A549 (cell line): ENCODE measurements around the gene TMPRSS7. TPM values are rescaled to one million over a fixed set of nuclear protein-coding genes. Genes with fewer than 3 reads are reported as not detected.

Source experiments
- ATAC-seq, 2 experiments: fragments of 200-7000 bp in 1 of 2; fragments of >200 bp in 1 of 2; cut with Nextera tagmentation in 1 of 2; cut with Tn5 transposase in 1 of 2; 3 replicates each; pipeline versions ENCODE4 v1.8.0 to v1.9.1; 2018 to 2020; ENCODE audit warnings: mild to moderate bottlenecking in 1 of 2, moderate library complexity in 1 of 2
- CTCF ChIA-PET: fragments of 300-600 bp; sonication (Branson Sonifier 250); formaldehyde crosslinking; extraction: SDS; loops from one replicate; lab custom pipeline; 2021; ENCODE audit warnings: antibody characterized with exemption, inconsistent platforms; lab: Yijun Ruan, JAX
- POLR2A ChIA-PET: fragments of 350-600 bp; formaldehyde crosslinking; extraction: SDS; loops from one replicate; lab custom pipeline; 2021; ENCODE audit warnings: antibody characterized with exemption, inconsistent platforms; lab: Yijun Ruan, JAX
- DNase-seq, 2 experiments: peaks; one replicate each; pipeline versions ENCODE4 v3.0.0 to v3.0.0-alpha.2; 2011 to 2016; ENCODE audit warnings: low read depth in 1 of 2, low spot score in 1 of 2
- FAIRE-seq: peaks from 2 replicates; lab custom pipeline; 2011; peaks lifted over from hg19 to GRCh38; lab: Jason Lieb, UNC
- H3K27ac ChIP-seq, 2 experiments: fragments of >200 bp; sonication (Bioruptor Twin); formaldehyde crosslinking; 3 replicates each; pipeline ENCODE4 v1.5.1; 2016 to 2017
- H3K4me1 ChIP-seq: fragments of >200 bp; sonication (Bioruptor Twin); formaldehyde crosslinking; 3 replicates; pipeline ENCODE4 v1.6.1; 2016
- H3K4me2 ChIP-seq: fragments of >200 bp; sonication (Bioruptor Twin); formaldehyde crosslinking; 3 replicates; pipeline ENCODE4 v1.6.1; 2016
- H3K4me3 ChIP-seq: fragments of >200 bp; sonication (Bioruptor Twin); formaldehyde crosslinking; 3 replicates; pipeline ENCODE4 v1.5.1; 2016
- H3K9me3 ChIP-seq: fragments of >200 bp; sonication (Bioruptor Twin); formaldehyde crosslinking; 3 replicates; pipeline ENCODE4 v1.6.1; 2016
- CBX2 ChIP-seq: fragments of 200-600 bp; sonication (generic); IDR thresholded peaks from 2 replicates; pipeline ENCODE4 v1.6.1; 2016; ENCODE audit warnings: low read depth, mild to moderate bottlenecking, borderline replicate concordance
- CEBPB ChIP-seq, 2 experiments: fragments of >200 bp in 1 of 2; sonication (Bioruptor Twin) in 1 of 2; formaldehyde crosslinking in 1 of 2; IDR thresholded peaks; 2 replicates each; pipeline ENCODE4 v1.6.1; 2012 to 2016
- EHMT2 ChIP-seq: fragments of 200-600 bp; sonication (generic); IDR thresholded peaks from 2 replicates; pipeline ENCODE4 v1.6.1; 2016; ENCODE audit warnings: antibody characterized with exemption, low read depth, mild to moderate bottlenecking, moderate library complexity
- EP300 ChIP-seq, 2 experiments: fragments of >200 bp; sonication (Bioruptor Twin); formaldehyde crosslinking; IDR thresholded peaks; 2 replicates in 1 of 2; 3 replicates in 1 of 2; pipeline ENCODE4 v1.6.1; 2016 to 2017
- ESRRA ChIP-seq: fragments of 150-350 bp; IDR thresholded peaks from 2 replicates; pipeline ENCODE4 v1.6.1; 2014; ENCODE audit warnings: mild to moderate bottlenecking, low read length, borderline replicate concordance
- KDM1A ChIP-seq: fragments of 200-600 bp; sonication (generic); IDR thresholded peaks from 2 replicates; pipeline ENCODE4 v1.6.1; 2016; ENCODE audit warnings: low read depth, mild to moderate bottlenecking
- NR3C1 ChIP-seq: fragments of >200 bp; sonication (Bioruptor Twin); formaldehyde crosslinking; IDR thresholded peaks from 3 replicates; pipeline ENCODE4 v1.6.1; 2017
- PHF8 ChIP-seq: fragments of 200-600 bp; sonication (generic); IDR thresholded peaks from 2 replicates; pipeline ENCODE4 v1.6.1; 2016; ENCODE audit warnings: low read depth, mild to moderate bottlenecking, antibody characterized with exemption, moderate library complexity, borderline replicate concordance
- POLR2A ChIP-seq: IDR thresholded peaks from 2 replicates; pipeline ENCODE4 v1.6.1; 2012; ENCODE audit warnings: mild to moderate bottlenecking, low read length
- POLR2AphosphoS2 ChIP-seq: conservative IDR thresholded peaks from 2 replicates; pipeline ENCODE4 v1.6.1; 2012; ENCODE audit warnings: low read length, improper control_type of control experiment, inconsistent platforms
- RCOR1 ChIP-seq: fragments of 150-350 bp; IDR thresholded peaks from 2 replicates; pipeline ENCODE4 v1.6.1; 2014; ENCODE audit warnings: antibody characterized with exemption, low read length, low read depth
- RNF2 ChIP-seq: fragments of 200-600 bp; sonication (generic); IDR thresholded peaks from 2 replicates; pipeline ENCODE4 v1.6.1; 2016; ENCODE audit warnings: low read depth, mild to moderate bottlenecking, antibody characterized with exemption, moderate library complexity, borderline replicate concordance
- ZC3H11A ChIP-seq: fragments of 450-650 bp; IDR thresholded peaks from 2 replicates; pipeline ENCODE4 v1.6.1; 2014; ENCODE audit warnings: antibody characterized with exemption, mild to moderate bottlenecking
- ZFP36 ChIP-seq: fragments of 450-650 bp; IDR thresholded peaks from 2 replicates; pipeline ENCODE4 v1.6.1; 2014; ENCODE audit warnings: borderline replicate concordance; ENCODE audit not compliant: partially characterized antibody
- ZNF302 ChIP-seq: fragments of 250-450 bp; sonication (Bioruptor Pico); IDR thresholded peaks from 2 replicates; pipeline ENCODE4 v1.9.0; 2021; ENCODE audit warnings: inconsistent platforms, mild to moderate bottlenecking, moderate library complexity
- ZSCAN20 ChIP-seq: fragments of 250-450 bp; sonication (Bioruptor Pico); IDR thresholded peaks from 2 replicates; pipeline ENCODE4 v1.8.0; 2022; ENCODE audit warnings: mild to moderate bottlenecking, moderate library complexity
- WGBS: methylation state at CpG from one replicate; pipeline ENCODE4 v1.1.6; 2017; ENCODE audit errors: missing lambda C conversion rate; 5-methylcytosine and 5-hydroxymethylcytosine counted together
- polyA plus RNA-seq, 4 experiments: library from polyadenylated mRNA; depleted of rRNA in 3 of 4; stranded (reverse); fragments of >200 nt; fragmentation: RNase III in 1 of 4; extraction: RNeasy Plus Mini Kit Qiagen cat#74134 plus additional on column Dnase treatment in 1 of 4; gene quantifications; 2 replicates in 3 of 4; 3 replicates in 1 of 4; pipeline ENCODE4 v1.2.3, GENCODE V29; 2011 to 2017
- TF ChIP-seq, protein P1 (sequence below): fragments of >200 bp; sonication (Bioruptor Twin); formaldehyde crosslinking; IDR thresholded peaks from 3 replicates; pipeline ENCODE4 v1.6.1; 2016
- TF ChIP-seq, protein P2 (sequence below): IDR thresholded peaks from 2 replicates; pipeline ENCODE4 v1.6.1; 2012; ENCODE audit warnings: low read depth, borderline replicate concordance
- TF ChIP-seq, protein P3 (sequence below): IDR thresholded peaks from 2 replicates; pipeline ENCODE4 v1.6.1; 2012
- TF ChIP-seq, protein P4 (sequence below): fragments of 250-450 bp; sonication (Bioruptor Pico); IDR thresholded peaks from 2 replicates; pipeline ENCODE4 v1.5.0; 2020; ENCODE audit warnings: low read depth, mild to moderate bottlenecking, moderate library complexity
- TF ChIP-seq, protein P5 (sequence below): fragments of 250-450 bp; sonication (Bioruptor Pico); IDR thresholded peaks from 2 replicates; pipeline ENCODE4 v1.5.0; 2021; ENCODE audit warnings: mild to moderate bottlenecking, moderate library complexity, borderline replicate concordance

TMPRSS7 gene
- polyA plus RNA-seq, 2 of the 4 experiments (the other 2 are of a cell fraction): 0.04 to 0.09 TPM

DNA sequence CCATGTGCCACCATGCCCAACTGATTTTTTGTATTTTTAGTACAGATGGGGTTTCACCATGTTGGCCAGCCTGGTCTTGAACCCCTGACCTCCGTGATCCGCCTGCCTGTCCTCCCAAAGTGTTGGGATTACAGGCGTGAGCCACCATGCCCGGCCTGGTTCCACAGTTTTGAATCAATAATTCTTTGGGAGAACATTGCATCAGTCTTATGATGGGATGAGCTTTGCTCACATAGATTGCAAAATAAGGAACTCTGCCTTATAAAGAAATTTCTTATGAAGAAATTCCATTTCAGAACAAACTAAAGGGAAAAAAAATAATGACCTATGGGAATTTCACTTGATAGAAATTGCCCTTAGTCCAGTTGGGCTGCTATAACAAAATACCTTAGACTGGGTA lies 15.8 kb upstream of the TMPRSS7 start (continued):
- TF ChIP-seq ESRRA: no peak
- no peak for TF ChIP-seq EHMT2
- TF ChIP-seq RNF2: no peak

DNA sequence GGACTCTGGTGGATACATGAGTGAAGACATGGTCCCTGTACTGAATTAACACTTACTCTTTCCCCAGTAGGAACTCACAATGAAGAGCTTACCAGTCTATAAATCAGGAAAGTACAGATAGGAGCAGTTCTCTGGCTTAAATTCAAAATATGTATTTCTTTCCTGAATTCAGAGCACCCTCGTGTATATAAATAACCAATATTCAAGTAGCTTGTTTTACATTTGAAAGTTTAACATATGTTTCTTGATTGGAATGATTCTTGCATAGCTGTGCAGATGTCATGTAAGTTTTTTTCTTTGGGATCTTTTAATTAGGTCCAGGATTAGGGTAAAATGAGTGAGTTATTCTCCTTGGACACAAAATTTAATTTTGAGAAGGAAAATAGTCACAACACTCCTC lies 14.8 kb upstream of the TMPRSS7 start:
- CTCF ChIA-PET: interaction anchor here (2.4 to 12.2 kb wide), 2 partner anchors 23 to 31 kb away, joined by 8 to 113 read pairs; no protein-coding TSS in a partner anchor
- no peak overlapping the region for H3K4me3 ChIP-seq
- no peak for FAIRE-seq
- TF ChIP-seq PHF8: no peak
- TF ChIP-seq, protein P1, sequence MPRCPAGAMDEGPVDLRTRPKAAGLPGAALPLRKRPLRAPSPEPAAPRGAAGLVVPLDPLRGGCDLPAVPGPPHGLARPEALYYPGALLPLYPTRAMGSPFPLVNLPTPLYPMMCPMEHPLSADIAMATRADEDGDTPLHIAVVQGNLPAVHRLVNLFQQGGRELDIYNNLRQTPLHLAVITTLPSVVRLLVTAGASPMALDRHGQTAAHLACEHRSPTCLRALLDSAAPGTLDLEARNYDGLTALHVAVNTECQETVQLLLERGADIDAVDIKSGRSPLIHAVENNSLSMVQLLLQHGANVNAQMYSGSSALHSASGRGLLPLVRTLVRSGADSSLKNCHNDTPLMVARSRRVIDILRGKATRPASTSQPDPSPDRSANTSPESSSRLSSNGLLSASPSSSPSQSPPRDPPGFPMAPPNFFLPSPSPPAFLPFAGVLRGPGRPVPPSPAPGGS: no peak
- TF ChIP-seq ZNF302 (CRISPR knock-in tag): no peak
- no peak for TF ChIP-seq ZSCAN20 (CRISPR knock-in tag)
- TF ChIP-seq ZFP36: no peak
- TF ChIP-seq KDM1A: no peak
- TF ChIP-seq POLR2A: no peak
- TF ChIP-seq, protein P2, sequence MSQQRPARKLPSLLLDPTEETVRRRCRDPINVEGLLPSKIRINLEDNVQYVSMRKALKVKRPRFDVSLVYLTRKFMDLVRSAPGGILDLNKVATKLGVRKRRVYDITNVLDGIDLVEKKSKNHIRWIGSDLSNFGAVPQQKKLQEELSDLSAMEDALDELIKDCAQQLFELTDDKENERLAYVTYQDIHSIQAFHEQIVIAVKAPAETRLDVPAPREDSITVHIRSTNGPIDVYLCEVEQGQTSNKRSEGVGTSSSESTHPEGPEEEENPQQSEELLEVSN: no peak
- TF ChIP-seq CBX2: no peak
- no peak for TF ChIP-seq NR3C1
- TF ChIP-seq, all 56 proteins: peak for 0
- H3K4me2 ChIP-seq: no peak overlapping the region
- 63% methylated on average over 1 of the region's 1 CpG for WGBS
- no peaks in the 10 kb centered on the region for H3K4me1 ChIP-seq
- no peaks in the 10 kb centered on the region for H3K9me3 ChIP-seq
- POLR2A ChIA-PET: no interaction called here
- ATAC-seq (no peak), DNase-seq (no peak)
- no peak overlapping the region for H3K27ac ChIP-seq

DNA sequence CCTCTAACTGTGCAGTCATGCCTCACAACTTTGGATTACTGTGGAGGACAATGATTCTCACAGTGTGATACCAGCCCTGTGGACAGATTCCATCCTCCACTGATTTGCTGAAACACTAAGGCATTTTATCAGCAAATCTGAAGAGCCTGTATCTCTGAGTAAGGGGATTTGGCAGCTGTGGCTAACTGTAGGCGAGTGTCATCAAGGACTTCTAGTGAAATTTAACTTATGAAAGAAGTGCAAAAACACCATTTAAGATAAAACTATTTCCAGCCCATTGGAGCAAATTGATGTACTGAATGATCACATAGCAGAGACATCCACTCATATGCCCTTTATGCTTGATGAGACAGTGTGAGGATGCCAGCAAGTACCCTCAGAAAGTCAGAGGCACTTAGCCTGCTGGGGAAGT lies 13.9 kb upstream of the TMPRSS7 start:
- H3K4me3 ChIP-seq: no peak overlapping the region
- ATAC-seq (no peak), DNase-seq (no peak), FAIRE-seq (no peak)
- no peak for TF ChIP-seq PHF8
- TF ChIP-seq EP300 (IDR thresholded peaks at IDR 0.05): no peak
- TF ChIP-seq CEBPB (IDR thresholded peaks at IDR 0.05): no peak
- TF ChIP-seq, protein P3, sequence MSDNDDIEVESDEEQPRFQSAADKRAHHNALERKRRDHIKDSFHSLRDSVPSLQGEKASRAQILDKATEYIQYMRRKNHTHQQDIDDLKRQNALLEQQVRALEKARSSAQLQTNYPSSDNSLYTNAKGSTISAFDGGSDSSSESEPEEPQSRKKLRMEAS: no peak
- TF ChIP-seq ZC3H11A: no peak
- TF ChIP-seq, protein P4, sequence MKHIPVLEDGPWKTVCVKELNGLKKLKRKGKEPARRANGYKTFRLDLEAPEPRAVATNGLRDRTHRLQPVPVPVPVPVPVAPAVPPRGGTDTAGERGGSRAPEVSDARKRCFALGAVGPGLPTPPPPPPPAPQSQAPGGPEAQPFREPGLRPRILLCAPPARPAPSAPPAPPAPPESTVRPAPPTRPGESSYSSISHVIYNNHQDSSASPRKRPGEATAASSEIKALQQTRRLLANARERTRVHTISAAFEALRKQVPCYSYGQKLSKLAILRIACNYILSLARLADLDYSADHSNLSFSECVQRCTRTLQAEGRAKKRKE (CRISPR knock-in tag): no peak
- TF ChIP-seq, protein P5, sequence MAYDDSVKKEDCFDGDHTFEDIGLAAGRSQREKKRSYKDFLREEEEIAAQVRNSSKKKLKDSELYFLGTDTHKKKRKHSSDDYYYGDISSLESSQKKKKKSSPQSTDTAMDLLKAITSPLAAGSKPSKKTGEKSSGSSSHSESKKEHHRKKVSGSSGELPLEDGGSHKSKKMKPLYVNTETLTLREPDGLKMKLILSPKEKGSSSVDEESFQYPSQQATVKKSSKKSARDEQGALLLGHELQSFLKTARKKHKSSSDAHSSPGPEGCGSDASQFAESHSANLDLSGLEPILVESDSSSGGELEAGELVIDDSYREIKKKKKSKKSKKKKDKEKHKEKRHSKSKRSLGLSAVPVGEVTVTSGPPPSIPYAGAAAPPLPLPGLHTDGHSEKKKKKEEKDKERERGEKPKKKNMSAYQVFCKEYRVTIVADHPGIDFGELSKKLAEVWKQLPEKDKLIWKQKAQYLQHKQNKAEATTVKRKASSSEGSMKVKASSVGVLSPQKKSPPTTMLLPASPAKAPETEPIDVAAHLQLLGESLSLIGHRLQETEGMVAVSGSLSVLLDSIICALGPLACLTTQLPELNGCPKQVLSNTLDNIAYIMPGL: no peak
- no peak for TF ChIP-seq POLR2AphosphoS2
- no peak for TF ChIP-seq RCOR1
- WGBS: 71% methylated on average over 1 of the region's 1 CpG
- H3K27ac ChIP-seq: no peak overlapping the region
- ChIA-PET CTCF (interaction anchor here (2.4 to 12.2 kb wide), 2 partner anchors 22 to 31 kb away, joined by 8 to 113 read pairs; no protein-coding TSS in a partner anchor), POLR2A (no interaction called here)
- no peaks in the 10 kb centered on the region for H3K9me3 ChIP-seq
- H3K4me1 ChIP-seq: no peaks in the 10 kb centered on the region
- H3K4me2 ChIP-seq: no peak overlapping the region
